Renal pelvis (tissue), 12 donors: ENCODE results near the gene RNF7. TPM values are rescaled to one million over a fixed set of nuclear protein-coding genes. Genes with fewer than 3 reads are reported as not detected.
A peak's percentile ranks its signal among the peaks of the same experiment; 100 is the strongest.
"Not testable (repeated sequence)": the region's sequence is repeated elsewhere in the genome, so short reads cannot be mapped to it uniquely, and the experiment has no call there.

Experiments used
- DNase-seq: peaks from one replicate; pipeline ENCODE4 v3.0.0-alpha.2; 2013
- long read RNA-seq, 16 experiments: transcript quantifications; one replicate each; lab custom pipeline, GENCODE V29; 2026
- polyA plus RNA-seq, 3 donors: library from polyadenylated mRNA; unstranded; fragments of 120-200 nt; gene quantifications; one replicate each; pipeline ENCODE4 v1.2.1, GENCODE V29; 2013; ENCODE audit not compliant: insufficient read length in 3 of 3

Gene RNF7
- 100 to 1,000 TPM; 102 to 114 (median 113) TPM for polyA plus RNA-seq
- long read RNA-seq, donor 1, transcript RNF7-201 (3 exons, 2,763 nt) = major isoform, 130 of 164 reads
- long read RNA-seq, donor 1, transcript RNF7-202 (3 exons, 805 nt) = minor isoform, 18 of 164 reads
- long read RNA-seq, donor 1, partial matches to known transcripts = 10 of 164 reads
- long read RNA-seq, donor 1, other reads (novel, unspliced or antisense) = 0 of 164 reads
- long read RNA-seq, donor 2, transcript RNF7-202 (3 exons, 805 nt) = minor isoform, 15 of 200 reads
- long read RNA-seq, donor 2, transcript RNF7-201 (3 exons, 2,763 nt) = major isoform, 164 of 200 reads
- long read RNA-seq, donor 2, partial matches to known transcripts = 12 of 200 reads
- long read RNA-seq, donor 2, other reads (novel, unspliced or antisense) = 0 of 200 reads
- long read RNA-seq, donor 3, transcript RNF7-202 (3 exons, 805 nt) = minor isoform, 19 of 182 reads
- long read RNA-seq, donor 3, transcript RNF7-201 (3 exons, 2,763 nt) = major isoform, 150 of 182 reads
- long read RNA-seq, donor 3, partial matches to known transcripts = 5 of 182 reads
- long read RNA-seq, donor 3, other reads (novel, unspliced or antisense) = 0 of 182 reads
- long read RNA-seq, donor 4, transcript RNF7-201 (3 exons, 2,763 nt) = major isoform, 181 of 219 reads
- long read RNA-seq, donor 4, transcript RNF7-202 (3 exons, 805 nt) = minor isoform, 16 of 219 reads
- long read RNA-seq, donor 4, partial matches to known transcripts = 20 of 219 reads
- long read RNA-seq, donor 4, other reads (novel, unspliced or antisense) = 0 of 219 reads
- long read RNA-seq, donor 5, transcript RNF7-201 (3 exons, 2,763 nt) = major isoform, 92 of 109 reads
- long read RNA-seq, donor 5, transcript RNF7-202 (3 exons, 805 nt) = minor isoform, 7 of 109 reads
- long read RNA-seq, donor 5, partial matches to known transcripts = 5 of 109 reads
- long read RNA-seq, donor 5, other reads (novel, unspliced or antisense) = 0 of 109 reads
- long read RNA-seq, donor 6, transcript RNF7-202 (3 exons, 805 nt) = minor isoform, 13 of 123 reads
- long read RNA-seq, donor 6, transcript RNF7-201 (3 exons, 2,763 nt) = major isoform, 98 of 123 reads
- long read RNA-seq, donor 6, partial matches to known transcripts = 10 of 123 reads
- long read RNA-seq, donor 6, other reads (novel, unspliced or antisense) = 0 of 123 reads
- long read RNA-seq, donor 7, transcript RNF7-201 (3 exons, 2,763 nt) = major isoform, 159 of 224 reads
- long read RNA-seq, donor 7, transcript RNF7-202 (3 exons, 805 nt) = minor isoform, 22 of 224 reads
- long read RNA-seq, donor 7, partial matches to known transcripts = 37 of 224 reads
- long read RNA-seq, donor 7, other reads (novel, unspliced or antisense) = 0 of 224 reads
- long read RNA-seq, donor 8, transcript RNF7-202 (3 exons, 805 nt) = minor isoform, 5 of 73 reads
- long read RNA-seq, donor 8, transcript RNF7-201 (3 exons, 2,763 nt) = major isoform, 64 of 73 reads
- long read RNA-seq, donor 8, partial matches to known transcripts = 0 of 73 reads
- long read RNA-seq, donor 8, other reads (novel, unspliced or antisense) = 0 of 73 reads
- long read RNA-seq, donor 9, transcript RNF7-202 (3 exons, 805 nt) = minor isoform, 25 of 231 reads
- long read RNA-seq, donor 9, transcript RNF7-201 (3 exons, 2,763 nt) = major isoform, 193 of 231 reads
- long read RNA-seq, donor 9, partial matches to known transcripts = 5 of 231 reads
- long read RNA-seq, donor 9, other reads (novel, unspliced or antisense) = 0 of 231 reads
- long read RNA-seq, donor 10, transcript RNF7-202 (3 exons, 805 nt) = minor isoform, 10 of 125 reads
- long read RNA-seq, donor 10, transcript RNF7-201 (3 exons, 2,763 nt) = major isoform, 110 of 125 reads
- long read RNA-seq, donor 10, partial matches to known transcripts = 0 of 125 reads
- long read RNA-seq, donor 10, other reads (novel, unspliced or antisense) = 0 of 125 reads
- long read RNA-seq, donor 11, transcript RNF7-202 (3 exons, 805 nt) = minor isoform, 12 of 99 reads
- long read RNA-seq, donor 11, transcript RNF7-201 (3 exons, 2,763 nt) = major isoform, 82 of 99 reads
- long read RNA-seq, donor 11, partial matches to known transcripts = 0 of 99 reads
- long read RNA-seq, donor 11, other reads (novel, unspliced or antisense) = 0 of 99 reads
- long read RNA-seq, donor 12, transcript RNF7-203 (4 exons, 1,036 nt) = minor isoform, 6 of 204 reads
- long read RNA-seq, donor 12, transcript RNF7-202 (3 exons, 805 nt) = minor isoform, 13 of 204 reads
- long read RNA-seq, donor 12, transcript RNF7-201 (3 exons, 2,763 nt) = major isoform, 165 of 204 reads
- long read RNA-seq, donor 12, partial matches to known transcripts = 16 of 204 reads
- long read RNA-seq, donor 12, other reads (novel, unspliced or antisense) = 0 of 204 reads
- long read RNA-seq, donor 13, transcript RNF7-202 (3 exons, 805 nt) = minor isoform, 12 of 99 reads
- long read RNA-seq, donor 13, transcript RNF7-201 (3 exons, 2,763 nt) = major isoform, 86 of 99 reads
- long read RNA-seq, donor 13, partial matches to known transcripts = 0 of 99 reads
- long read RNA-seq, donor 13, other reads (novel, unspliced or antisense) = 0 of 99 reads
- long read RNA-seq, donor 14 = 0 reads
- long read RNA-seq, donor 15, transcript RNF7-201 (3 exons, 2,763 nt) = major isoform, 179 of 211 reads
- long read RNA-seq, donor 15, transcript RNF7-202 (3 exons, 805 nt) = minor isoform, 15 of 211 reads
- long read RNA-seq, donor 15, partial matches to known transcripts = 10 of 211 reads
- long read RNA-seq, donor 15, other reads (novel, unspliced or antisense) = 0 of 211 reads
- long read RNA-seq, donor 16, transcript RNF7-201 (3 exons, 2,763 nt) = major isoform, 195 of 243 reads
- long read RNA-seq, donor 16, transcript RNF7-202 (3 exons, 805 nt) = minor isoform, 17 of 243 reads
- long read RNA-seq, donor 16, partial matches to known transcripts = 25 of 243 reads
- long read RNA-seq, donor 16, other reads (novel, unspliced or antisense) = 0 of 243 reads

DNA sequence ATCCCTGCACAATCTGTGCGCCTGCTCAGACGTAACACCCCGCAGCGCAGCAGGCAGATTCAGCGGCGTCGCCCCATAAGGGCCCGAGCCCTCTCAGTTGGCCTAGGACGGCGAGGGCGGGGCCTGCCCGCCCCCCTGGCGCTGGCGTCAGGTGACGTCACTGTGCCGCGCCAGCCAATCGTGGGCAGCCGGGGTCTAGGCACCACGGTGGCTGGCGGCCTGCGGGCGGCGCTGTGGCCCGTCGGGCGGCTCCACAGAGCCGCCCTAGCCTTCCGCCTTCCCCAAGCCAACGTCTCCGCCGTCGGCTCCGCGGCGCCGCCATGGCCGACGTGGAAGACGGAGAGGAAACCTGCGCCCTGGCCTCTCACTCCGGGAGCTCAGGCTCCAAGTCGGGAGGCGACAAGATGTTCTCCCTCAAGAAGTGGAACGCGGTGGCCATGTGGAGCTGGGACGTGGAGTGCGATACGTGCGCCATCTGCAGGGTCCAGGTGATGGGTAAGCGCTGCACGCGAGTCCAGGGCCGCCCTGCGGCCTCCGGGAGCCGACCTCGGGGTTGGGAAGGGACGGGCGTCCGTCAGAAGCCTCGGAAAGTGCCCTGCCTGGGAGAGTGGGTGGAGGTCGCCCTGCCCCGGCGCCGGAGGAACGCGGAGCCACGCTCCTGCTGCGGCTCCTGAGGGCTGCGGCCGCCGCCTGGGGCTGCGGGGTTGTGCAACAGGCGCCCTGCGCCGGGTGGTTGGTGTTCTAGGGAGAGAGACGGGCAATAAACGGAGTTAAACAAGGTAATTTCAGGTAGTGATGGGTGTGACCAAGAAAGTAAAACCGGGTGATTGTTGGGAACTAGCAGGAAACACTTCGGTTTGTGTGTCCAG, at the start of gene RNF7:
Gene RNF7, plus strand, starts transcription at position 277 of the 869 bp plus-strand sequence. Its CDS starts 44 bp downstream, at position 321.
- peak; percentile 95 for DNase-seq

DNA sequence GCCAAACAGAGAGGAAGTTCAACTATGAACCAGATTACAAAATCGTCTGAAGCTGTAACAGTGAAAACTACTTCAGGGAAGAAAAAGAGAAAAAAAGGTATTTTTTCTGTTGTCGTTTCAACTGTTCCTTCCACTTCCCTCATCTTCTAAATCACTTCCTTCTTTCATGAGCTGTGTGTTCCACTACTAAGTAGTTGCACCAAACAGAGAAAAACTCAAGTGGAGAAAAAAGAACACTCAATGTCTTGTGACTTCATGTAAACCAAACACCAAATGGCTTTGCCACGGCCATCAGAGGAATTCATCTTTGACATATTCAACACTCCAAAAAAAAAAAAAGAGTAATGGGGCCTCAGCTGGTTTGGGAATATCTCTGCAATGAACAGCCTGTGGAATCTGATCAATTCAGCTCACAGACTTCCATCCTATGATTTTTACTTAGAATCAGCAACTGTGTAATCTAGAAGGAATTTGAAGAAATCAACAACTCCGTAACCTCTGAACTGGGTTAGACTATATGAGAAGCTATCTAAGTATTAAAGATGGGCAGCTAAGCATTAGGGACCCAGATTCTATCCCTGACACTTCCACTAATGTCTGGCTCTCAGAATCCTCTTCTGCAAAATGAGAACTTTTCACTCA, 47.5 kb upstream of the RNF7 start:
- no peak for DNase-seq

DNA sequence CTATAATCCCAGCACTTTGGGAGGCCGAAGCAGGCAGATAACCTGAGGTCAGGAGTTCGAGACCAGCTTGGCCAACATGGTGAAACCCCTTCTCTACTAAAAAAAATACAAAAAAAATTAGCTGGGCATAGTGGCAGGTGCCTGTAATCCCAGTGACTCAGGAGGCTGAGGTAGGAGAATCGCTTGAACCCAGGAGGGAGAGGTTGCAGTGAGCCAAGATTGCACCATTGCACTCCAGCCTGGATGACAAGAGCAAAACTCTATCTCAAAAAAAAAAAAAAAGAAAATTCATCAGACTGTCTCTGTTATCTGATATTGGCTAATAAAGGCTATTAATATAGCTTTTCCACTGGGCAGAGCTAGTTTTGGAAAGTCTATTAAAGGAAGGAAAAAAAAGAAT, 46.6 kb upstream of the RNF7 start:
- DNase-seq = not testable (repeated sequence)

DNA sequence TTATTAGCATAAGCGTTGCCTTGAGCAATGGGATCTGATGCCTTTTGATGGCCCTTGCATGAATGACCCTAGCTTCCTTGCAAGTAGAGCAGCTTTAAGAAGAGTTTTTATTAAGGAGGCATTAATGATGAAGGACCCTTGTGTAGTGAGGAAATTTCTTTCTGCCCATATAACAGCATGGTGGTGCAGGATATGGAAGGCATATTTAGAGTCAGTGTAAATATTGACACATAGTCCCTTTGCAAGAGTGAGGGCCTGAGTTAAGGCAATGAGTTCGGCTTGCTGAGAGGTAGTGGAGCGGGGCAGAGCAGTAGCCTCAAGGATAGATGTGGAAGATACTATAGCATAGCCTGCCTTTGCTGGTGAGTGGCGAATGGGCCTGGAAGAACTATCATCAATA, 45.1 kb upstream of the RNF7 start:
- DNase-seq = not testable (repeated sequence)

DNA sequence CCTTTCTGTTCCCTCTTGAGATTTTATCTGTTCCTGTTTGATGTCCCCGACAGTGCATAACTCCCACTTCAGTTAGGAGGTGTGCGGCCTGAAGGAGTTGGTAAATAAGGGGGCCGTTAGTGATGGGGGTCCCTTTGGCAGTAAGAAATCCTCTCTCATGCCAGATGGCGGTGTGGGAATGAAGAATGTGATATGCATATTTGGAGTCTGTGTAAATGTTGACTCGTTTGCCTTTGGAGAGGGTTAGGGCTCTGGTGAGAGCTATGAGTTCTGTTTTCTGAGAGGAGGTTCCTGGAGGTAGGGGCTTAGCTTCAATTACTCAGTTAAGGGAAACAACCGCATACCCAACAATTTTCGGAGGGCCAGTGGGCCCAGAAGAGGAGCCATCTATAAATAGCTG, 38.8 kb upstream of the RNF7 start:
- no peak for DNase-seq

DNA sequence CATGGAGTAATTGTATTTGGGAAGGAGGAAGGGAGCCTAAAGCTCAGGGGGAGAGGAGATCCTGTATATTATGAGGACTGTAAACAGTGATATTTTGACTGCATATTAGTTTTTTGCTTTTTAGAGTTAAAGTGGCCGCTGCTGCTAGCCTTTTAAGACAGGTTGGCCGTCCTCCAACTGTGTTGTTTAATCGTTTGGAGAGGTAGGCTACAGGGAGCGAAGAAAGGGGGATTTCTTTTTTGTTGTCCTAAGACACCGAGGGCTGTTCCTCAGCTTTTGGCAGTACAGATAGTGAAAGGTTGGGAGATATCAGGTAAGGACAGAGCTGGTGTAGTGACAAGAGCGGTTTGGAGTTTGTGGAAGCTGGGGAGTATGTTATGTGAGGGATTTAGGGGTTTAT, 38.2 kb upstream of the RNF7 start:
- DNase-seq = no peak

DNA sequence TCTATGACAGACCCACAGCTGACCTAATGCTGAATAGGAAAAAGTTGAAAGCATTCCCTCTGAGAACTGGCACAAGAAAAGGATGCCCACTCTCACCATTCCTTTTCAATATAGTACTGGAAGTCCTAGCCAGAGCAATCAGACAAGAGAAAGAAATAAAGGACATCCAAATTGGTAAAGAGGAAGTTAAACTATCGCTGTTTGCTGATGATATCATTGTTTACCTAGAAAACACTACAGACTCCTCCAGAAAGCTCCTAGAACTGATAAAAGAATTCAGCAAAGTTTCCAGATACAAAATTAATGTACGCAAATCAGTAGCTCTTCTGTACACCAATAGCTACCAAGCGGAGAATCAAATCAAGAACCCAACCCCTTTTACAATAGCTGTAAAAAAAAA, 34.7 kb upstream of the RNF7 start:
- DNase-seq = not testable (repeated sequence)

DNA sequence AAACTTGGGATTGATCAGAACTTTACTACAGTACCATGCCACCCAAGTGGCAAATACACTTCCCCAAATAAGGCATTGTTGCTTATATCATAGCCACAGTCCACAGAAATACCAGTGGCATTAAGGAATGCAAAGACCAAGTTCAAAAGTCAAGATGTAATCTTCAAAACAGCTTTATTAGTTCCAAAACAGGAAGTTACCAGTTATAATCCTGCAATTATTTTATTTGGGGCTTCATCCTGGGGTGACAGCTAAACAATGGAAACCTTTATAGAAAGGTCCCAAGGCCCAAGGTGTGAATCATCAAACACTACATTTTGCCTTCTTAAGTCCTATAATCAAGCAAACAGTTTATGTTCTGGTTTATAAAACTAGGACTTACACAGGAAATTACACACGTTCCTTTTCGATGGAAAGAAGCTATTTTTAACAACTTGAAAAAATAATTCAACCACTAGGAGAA, 30.3 kb upstream of the RNF7 start:
- DNase-seq = no peak

DNA sequence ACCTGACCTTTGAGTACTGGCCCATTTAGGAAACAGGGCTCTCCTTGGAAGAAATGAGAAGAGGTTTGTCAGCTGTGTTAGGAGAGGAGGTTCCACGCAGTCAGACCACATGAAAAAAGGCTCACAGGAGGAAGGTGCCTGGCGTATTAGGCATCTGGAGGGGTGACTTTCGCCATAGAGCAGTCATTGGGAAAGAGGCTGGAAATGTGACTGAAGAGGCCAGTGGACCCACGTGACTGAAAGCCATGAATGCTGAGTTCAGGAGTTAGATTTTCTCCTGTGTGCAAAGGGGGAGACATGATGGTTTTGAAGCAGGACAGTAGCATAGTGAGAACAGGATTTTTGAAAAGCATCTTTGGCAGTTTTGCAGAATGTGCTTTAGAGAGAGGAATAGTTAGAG, 29.7 kb upstream of the RNF7 start:
- no peak for DNase-seq

DNA sequence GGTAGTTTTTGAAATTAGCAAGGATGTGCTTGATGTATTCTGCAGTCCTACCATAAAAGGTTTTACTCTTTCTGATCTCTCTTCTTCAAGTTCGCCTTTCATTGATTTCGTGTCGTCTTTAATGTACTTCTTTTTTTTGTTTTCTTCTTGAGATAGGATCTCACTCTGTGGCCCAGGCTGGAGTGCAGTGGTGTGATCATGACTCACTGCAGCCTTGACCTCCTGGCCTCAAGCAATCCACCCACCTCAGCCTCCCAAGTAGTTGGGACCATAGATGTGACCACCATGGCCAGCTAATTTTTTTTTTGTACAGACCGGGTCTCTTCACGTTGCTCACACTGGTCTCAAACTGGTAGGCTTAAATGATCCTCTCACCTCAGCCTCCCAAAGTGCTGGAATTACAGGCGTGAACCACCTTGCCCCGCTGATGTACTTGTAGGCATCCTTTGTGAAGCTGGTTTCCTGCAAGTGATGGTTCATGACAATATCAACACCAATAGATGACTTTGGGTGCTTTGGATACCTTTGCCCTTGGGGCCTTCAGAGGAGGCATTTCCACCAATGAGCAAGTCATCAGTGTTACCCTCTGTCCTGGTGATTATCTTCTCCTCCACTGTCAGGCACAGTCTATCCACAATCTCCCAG, 28.9 kb upstream of the RNF7 start:
- DNase-seq = no peak

DNA sequence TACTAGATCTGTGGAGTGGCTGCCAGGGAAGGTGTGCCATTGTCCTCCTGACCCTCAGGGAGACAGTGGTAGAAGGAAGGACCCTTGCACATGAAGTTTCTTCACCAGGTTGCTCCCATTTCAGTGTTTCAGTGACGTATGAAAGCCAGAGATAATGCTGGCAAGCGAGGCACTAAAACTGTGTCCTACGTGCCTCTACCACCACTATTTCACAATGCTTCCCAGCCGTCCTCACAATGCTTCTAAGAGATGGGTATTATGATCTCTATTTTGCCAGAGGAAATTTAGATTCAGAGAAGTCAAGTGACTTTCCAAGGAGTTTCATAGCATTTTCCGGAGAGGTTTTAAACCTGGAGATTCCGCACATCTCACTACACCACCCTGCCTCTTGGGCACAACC, 28.0 kb upstream of the RNF7 start:
- no peak for DNase-seq

DNA sequence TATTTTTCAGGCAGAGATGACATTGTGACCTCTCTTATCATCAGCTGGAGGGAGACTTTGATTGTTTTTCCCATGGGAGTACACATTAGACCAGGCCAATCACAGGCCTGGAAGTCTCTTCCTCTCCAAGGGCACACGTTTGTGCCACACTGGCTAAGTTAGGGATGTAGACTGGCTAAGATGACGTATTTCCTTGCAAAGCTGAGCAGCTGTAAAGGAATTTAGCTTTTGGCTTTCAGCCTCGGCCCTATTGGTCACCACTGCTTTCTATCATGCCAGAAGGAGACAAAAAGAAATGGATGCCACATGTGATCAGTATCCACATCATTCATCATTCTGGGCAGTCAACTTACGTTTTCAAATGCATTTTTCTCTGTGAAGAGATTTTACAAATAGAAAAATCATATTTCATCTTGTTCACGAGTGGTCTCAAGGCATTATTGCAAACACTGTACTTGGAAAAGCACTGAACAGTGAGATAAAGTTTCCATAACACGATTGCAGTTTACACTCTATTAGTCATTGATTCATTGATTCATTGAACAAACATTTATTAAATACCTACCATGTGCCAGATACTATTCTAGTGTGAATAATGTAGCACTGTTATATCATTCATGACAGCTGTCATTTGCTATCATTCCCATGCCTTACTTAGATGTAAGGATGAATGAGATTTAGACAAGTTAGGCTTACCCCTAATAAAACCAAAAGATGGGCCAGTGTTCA, 27.0 kb upstream of the RNF7 start:
- DNase-seq = no peak

DNA sequence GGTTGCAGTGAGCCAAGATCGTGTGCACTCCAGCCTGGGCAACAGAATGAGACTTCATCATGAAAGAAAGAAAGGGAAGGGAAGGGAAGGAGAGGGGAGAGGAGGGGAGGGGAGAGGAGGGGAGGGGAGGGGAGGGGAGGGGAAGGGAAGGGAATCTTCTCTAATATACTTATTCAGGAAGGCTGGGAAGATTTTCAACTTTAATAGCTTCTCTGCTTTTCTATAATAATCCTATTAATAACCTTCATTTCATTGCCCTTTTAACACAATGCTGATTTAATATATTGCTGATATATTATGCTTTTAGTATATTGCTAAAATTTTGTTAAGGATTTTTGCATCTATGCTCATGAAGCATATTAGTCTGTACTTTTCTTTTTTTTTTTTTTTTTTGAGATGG, 23.4 kb upstream of the RNF7 start:
- DNase-seq = no peak

DNA sequence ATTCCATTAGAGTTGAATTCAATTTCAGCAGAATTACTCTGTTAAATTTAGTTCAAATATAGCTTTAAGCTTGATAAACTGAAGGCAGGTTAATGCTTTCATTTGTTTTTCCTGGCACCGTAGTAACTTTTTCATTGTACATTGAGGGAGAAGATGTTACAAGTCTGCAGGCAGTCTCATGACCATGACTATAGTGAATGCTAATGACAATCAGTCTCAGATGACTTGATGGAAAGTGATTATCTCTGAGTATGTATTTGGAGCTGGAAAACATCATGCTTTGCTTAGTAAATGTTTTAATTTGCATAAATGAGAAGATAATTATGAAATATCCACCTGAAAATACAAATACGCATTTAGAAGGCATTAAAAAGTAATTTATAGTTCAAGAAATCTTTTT, 16.0 kb upstream of the RNF7 start:
- DNase-seq = no peak

DNA sequence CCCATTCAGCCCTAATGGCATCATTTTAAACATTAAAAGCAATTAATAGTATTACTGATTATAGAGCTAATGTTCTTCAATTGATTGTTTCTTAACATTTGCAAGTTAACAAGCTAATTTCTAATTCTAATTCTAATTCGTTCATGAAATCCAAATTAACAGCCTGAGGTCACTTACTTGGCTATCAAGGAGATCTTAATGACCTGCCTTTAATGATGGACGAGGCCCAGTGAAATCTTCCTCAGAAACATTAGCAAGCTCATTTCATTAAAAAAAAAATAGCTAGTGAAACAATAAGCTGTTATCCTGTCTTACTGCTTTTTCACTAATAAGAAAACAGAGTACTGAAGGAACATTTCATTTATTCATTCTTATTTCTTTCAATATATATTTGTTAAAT, 15.4 kb upstream of the RNF7 start:
- no peak for DNase-seq
